GM21447 (cell line): ENCODE results near the gene PHF21B.
"Not testable (repeated sequence)": the region's sequence is repeated elsewhere in the genome, so short reads cannot be mapped to it uniquely, and the experiment has no call there.

Experiments
- ATAC-seq: cut with Tn5 transposase; IDR thresholded peaks from one replicate; pipeline ENCODE4 v1.9.1; 2021; ENCODE audit not compliant: unreplicated experiment

PHF21B gene

GRCh38 chr22:44921766-44922165 lies 88.0 kb downstream of the PHF21B start:
- not testable (repeated sequence) for ATAC-seq

GRCh38 chr22:44920183-44920582 lies 89.6 kb downstream of the PHF21B start:
- no peak for ATAC-seq

- ATAC-seq: no peak
Measured at GRCh38 chr22:44919691-44920090, 90.1 kb downstream of the PHF21B start.

- ATAC-seq: no peak
Measured at GRCh38 chr22:44918925-44919392, 90.8 kb downstream of the PHF21B start.

- no peak for ATAC-seq
Measured at GRCh38 chr22:44918166-44918924, 91.5 kb downstream of the PHF21B start.

GRCh38 chr22:44917372-44918165 lies 92.2 kb downstream of the PHF21B start:
- ATAC-seq: no peak

- no peak for ATAC-seq
Measured at GRCh38 chr22:44916281-44917231, 93.2 kb downstream of the PHF21B start.

GRCh38 chr22:44915441-44915840 lies 94.4 kb downstream of the PHF21B start:
- ATAC-seq: no peak

GRCh38 chr22:44914026-44914721 lies 95.6 kb downstream of the PHF21B start:
- no peak for ATAC-seq

GRCh38 chr22:44913198-44913983 lies 96.4 kb downstream of the PHF21B start:
- no peak for ATAC-seq

GRCh38 chr22:44909241-44909640 lies 100.6 kb downstream of the PHF21B start:
- ATAC-seq: no peak

GRCh38 chr22:44907765-44908737 lies 101.8 kb downstream of the PHF21B start:
- no peak for ATAC-seq

- no peak for ATAC-seq
Measured at GRCh38 chr22:44906999-44907644, 102.7 kb downstream of the PHF21B start.

- no peak for ATAC-seq
Measured at GRCh38 chr22:44906248-44906936, 103.4 kb downstream of the PHF21B start.

GRCh38 chr22:44904492-44905152 lies 105.2 kb downstream of the PHF21B start:
- not testable (repeated sequence) for ATAC-seq

- not testable (repeated sequence) for ATAC-seq
Measured at GRCh38 chr22:44903164-44903563, 106.6 kb downstream of the PHF21B start.

GRCh38 chr22:44901301-44901700 lies 108.5 kb downstream of the PHF21B start:
- ATAC-seq: no peak
